ENCODE measurements around the gene SPATA31D4.

The SPATA31D4 gene

GRCh38 chr9:81964218-81965171, 36.3 kb downstream of the SPATA31D4 start:
- H3K9me3 ChIP-seq (ENCODE audit: low read length) = no peaks in the 10 kb centered on the region
- no peak overlapping the region for H3K9ac ChIP-seq (ENCODE audit: low read length)
- H3K27ac ChIP-seq (ENCODE audit: low read depth, low read length) = no peak overlapping the region
- H3K4me1 ChIP-seq (ENCODE audit: insufficient read depth, low read length) = no peaks in the 10 kb centered on the region
- H3K4me3 ChIP-seq (ENCODE audit: low read depth in 1 of 2, low read length in 2 of 2) = no peak overlapping the region
- H3K36me3 ChIP-seq (ENCODE audit: insufficient read depth, low read length) = no peaks in the 10 kb centered on the region
- no peaks in the 10 kb centered on the region for H3K27me3 ChIP-seq (ENCODE audit: control insufficient read depth in 1 of 2, insufficient read depth in 2 of 2, low read length in 2 of 2)

GRCh38 chr9:81968026-81968425, 39.8 kb downstream of the SPATA31D4 start:
- no peak overlapping the region for H3K4me3 ChIP-seq (ENCODE audit: low read depth in 1 of 2, low read length in 2 of 2)
- no peak overlapping the region for H3K9ac ChIP-seq (ENCODE audit: low read length)
- no peak overlapping the region for H3K27ac ChIP-seq (ENCODE audit: low read depth, low read length)
- H3K27me3 ChIP-seq (ENCODE audit: control insufficient read depth in 1 of 2, insufficient read depth in 2 of 2, low read length in 2 of 2) = no peaks in the 10 kb centered on the region
- H3K9me3 ChIP-seq (ENCODE audit: low read length) = no peaks in the 10 kb centered on the region
- H3K4me1 ChIP-seq (ENCODE audit: insufficient read depth, low read length) = no peaks in the 10 kb centered on the region
- H3K36me3 ChIP-seq (ENCODE audit: insufficient read depth, low read length) = no peaks in the 10 kb centered on the region

- Histone ChIP-seq H3K27ac (ENCODE audit: low read depth, low read length) (no peak overlapping the region), H3K9me3 (ENCODE audit: low read length) (no peaks in the 10 kb centered on the region), H3K27me3 (ENCODE audit: control insufficient read depth in 1 of 2, insufficient read depth in 2 of 2, low read length in 2 of 2) (no peaks in the 10 kb centered on the region), H3K4me3 (ENCODE audit: low read depth in 1 of 2, low read length in 2 of 2) (no peak overlapping the region), H3K36me3 (ENCODE audit: insufficient read depth, low read length) (no peaks in the 10 kb centered on the region), H3K4me1 (ENCODE audit: insufficient read depth, low read length) (no peaks in the 10 kb centered on the region), H3K9ac (ENCODE audit: low read length) (no peak overlapping the region)
Observed at GRCh38 chr9:81969971-81970370, 41.7 kb downstream of the SPATA31D4 start.

GRCh38 chr9:81971727-81972126, 43.5 kb downstream of the SPATA31D4 start:
- no peak overlapping the region for H3K4me3 ChIP-seq (ENCODE audit: low read depth in 1 of 2, low read length in 2 of 2)
- H3K36me3 ChIP-seq (ENCODE audit: insufficient read depth, low read length) = no peaks in the 10 kb centered on the region

GRCh38 chr9:81974764-81975163, 46.5 kb downstream of the SPATA31D4 start:
- Histone ChIP-seq H3K9ac (ENCODE audit: low read length) (no peak overlapping the region), H3K9me3 (ENCODE audit: low read length) (no peaks in the 10 kb centered on the region), H3K4me1 (ENCODE audit: insufficient read depth, low read length) (no peaks in the 10 kb centered on the region), H3K4me3 (ENCODE audit: low read depth in 1 of 2, low read length in 2 of 2) (no peak overlapping the region), H3K27ac (ENCODE audit: low read depth, low read length) (no peak overlapping the region), H3K27me3 (ENCODE audit: control insufficient read depth in 1 of 2, insufficient read depth in 2 of 2, low read length in 2 of 2) (no peaks in the 10 kb centered on the region), H3K36me3 (ENCODE audit: insufficient read depth, low read length) (no peaks in the 10 kb centered on the region)

More at GRCh38 chr9:81971727-81972126, 43.5 kb downstream of the SPATA31D4 start:
- H3K4me1 ChIP-seq (ENCODE audit: insufficient read depth, low read length) = no peaks in the 10 kb centered on the region
- H3K9ac ChIP-seq (ENCODE audit: low read length) = no peak overlapping the region
- no peak overlapping the region for H3K27ac ChIP-seq (ENCODE audit: low read depth, low read length)
- no peaks in the 10 kb centered on the region for H3K9me3 ChIP-seq (ENCODE audit: low read length)
- no peaks in the 10 kb centered on the region for H3K27me3 ChIP-seq (ENCODE audit: control insufficient read depth in 1 of 2, insufficient read depth in 2 of 2, low read length in 2 of 2)

GRCh38 chr9:81976351-81976750, 48.1 kb downstream of the SPATA31D4 start:
- Histone ChIP-seq H3K4me1 (ENCODE audit: insufficient read depth, low read length) (no peaks in the 10 kb centered on the region), H3K9ac (ENCODE audit: low read length) (no peak overlapping the region), H3K27ac (ENCODE audit: low read depth, low read length) (no peak overlapping the region)

GRCh38 chr9:81979196-81979595, 51.0 kb downstream of the SPATA31D4 start:
- H3K9me3 ChIP-seq (ENCODE audit: low read length) = no peaks in the 10 kb centered on the region
- no peaks in the 10 kb centered on the region for H3K36me3 ChIP-seq (ENCODE audit: insufficient read depth, low read length)
- H3K4me3 ChIP-seq (ENCODE audit: low read depth in 1 of 2, low read length in 2 of 2) = no peak overlapping the region
- H3K9ac ChIP-seq (ENCODE audit: low read length) = no peak overlapping the region
- no peaks in the 10 kb centered on the region for H3K27me3 ChIP-seq (ENCODE audit: control insufficient read depth in 1 of 2, insufficient read depth in 2 of 2, low read length in 2 of 2)
- H3K27ac ChIP-seq (ENCODE audit: low read depth, low read length) = no peak overlapping the region
- H3K4me1 ChIP-seq (ENCODE audit: insufficient read depth, low read length) = no peaks in the 10 kb centered on the region

More at GRCh38 chr9:81976351-81976750, 48.1 kb downstream of the SPATA31D4 start:
- no peaks in the 10 kb centered on the region for H3K9me3 ChIP-seq (ENCODE audit: low read length)
- no peaks in the 10 kb centered on the region for H3K36me3 ChIP-seq (ENCODE audit: insufficient read depth, low read length)
- no peak overlapping the region for H3K4me3 ChIP-seq (ENCODE audit: low read depth in 1 of 2, low read length in 2 of 2)
- no peaks in the 10 kb centered on the region for H3K27me3 ChIP-seq (ENCODE audit: control insufficient read depth in 1 of 2, insufficient read depth in 2 of 2, low read length in 2 of 2)

- no peaks in the 10 kb centered on the region for H3K9me3 ChIP-seq (ENCODE audit: low read length)
- H3K36me3 ChIP-seq (ENCODE audit: insufficient read depth, low read length) = no peaks in the 10 kb centered on the region
- no peak overlapping the region for H3K9ac ChIP-seq (ENCODE audit: low read length)
- no peaks in the 10 kb centered on the region for H3K4me1 ChIP-seq (ENCODE audit: insufficient read depth, low read length)
- H3K4me3 ChIP-seq (ENCODE audit: low read depth in 1 of 2, low read length in 2 of 2) = no peak overlapping the region
- no peaks in the 10 kb centered on the region for H3K27me3 ChIP-seq (ENCODE audit: control insufficient read depth in 1 of 2, insufficient read depth in 2 of 2, low read length in 2 of 2)
- no peak overlapping the region for H3K27ac ChIP-seq (ENCODE audit: low read depth, low read length)
Observed at GRCh38 chr9:81980568-81980967, 52.3 kb downstream of the SPATA31D4 start.

- Histone ChIP-seq H3K9ac (ENCODE audit: low read length) (no peak overlapping the region), H3K36me3 (ENCODE audit: insufficient read depth, low read length) (no peaks in the 10 kb centered on the region), H3K4me1 (ENCODE audit: insufficient read depth, low read length) (no peaks in the 10 kb centered on the region), H3K27ac (ENCODE audit: low read depth, low read length) (no peak overlapping the region), H3K27me3 (ENCODE audit: control insufficient read depth in 1 of 2, insufficient read depth in 2 of 2, low read length in 2 of 2) (no peaks in the 10 kb centered on the region), H3K4me3 (ENCODE audit: low read depth in 1 of 2, low read length in 2 of 2) (no peak overlapping the region), H3K9me3 (ENCODE audit: low read length) (no peaks in the 10 kb centered on the region)
Observed at GRCh38 chr9:81981883-81982282, 53.7 kb downstream of the SPATA31D4 start.

Data from muscle layer of colon (tissue), 2 donors.